MM.1S (cell line): Measurements from ENCODE around the gene ADGRV1.

Experiments used
- EZH2 ChIP-seq: fragments of 300-600 bp; sonication (generic); optimal IDR thresholded peaks from 2 replicates; pipeline ENCODE3; 2017; ENCODE audit warnings: low read depth, mild to moderate bottlenecking, antibody characterized with exemption, low read length, mixed read lengths
- TF ChIP-seq, protein P1 (sequence below): fragments of 300-600 bp; sonication (generic); IDR thresholded peaks from 2 replicates; pipeline ENCODE4 v1.5.1; 2016; ENCODE audit warnings: antibody characterized with exemption, low read length, mixed read lengths

DNA sequence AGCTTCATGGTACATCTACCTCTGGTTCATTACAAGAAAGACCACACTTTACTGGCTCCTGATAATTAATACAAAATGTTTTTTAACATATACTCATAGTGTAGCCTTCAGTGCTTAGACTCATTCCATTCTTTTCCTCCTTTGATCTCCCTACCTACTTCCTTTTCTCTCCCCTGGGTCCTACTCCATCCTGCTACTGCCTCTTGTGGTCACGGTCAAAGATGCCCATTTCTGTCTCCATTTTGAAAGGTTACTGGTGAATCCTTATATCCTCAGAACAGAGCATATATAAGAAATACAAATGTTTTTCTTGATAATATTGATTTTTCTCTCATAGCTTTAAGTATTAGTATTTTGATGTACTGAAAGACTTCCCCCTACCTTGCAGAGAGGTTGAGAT is 448.7 kb downstream of the ADGRV1 start:
- TF ChIP-seq EZH2: no peak
- TF ChIP-seq, protein P1, sequence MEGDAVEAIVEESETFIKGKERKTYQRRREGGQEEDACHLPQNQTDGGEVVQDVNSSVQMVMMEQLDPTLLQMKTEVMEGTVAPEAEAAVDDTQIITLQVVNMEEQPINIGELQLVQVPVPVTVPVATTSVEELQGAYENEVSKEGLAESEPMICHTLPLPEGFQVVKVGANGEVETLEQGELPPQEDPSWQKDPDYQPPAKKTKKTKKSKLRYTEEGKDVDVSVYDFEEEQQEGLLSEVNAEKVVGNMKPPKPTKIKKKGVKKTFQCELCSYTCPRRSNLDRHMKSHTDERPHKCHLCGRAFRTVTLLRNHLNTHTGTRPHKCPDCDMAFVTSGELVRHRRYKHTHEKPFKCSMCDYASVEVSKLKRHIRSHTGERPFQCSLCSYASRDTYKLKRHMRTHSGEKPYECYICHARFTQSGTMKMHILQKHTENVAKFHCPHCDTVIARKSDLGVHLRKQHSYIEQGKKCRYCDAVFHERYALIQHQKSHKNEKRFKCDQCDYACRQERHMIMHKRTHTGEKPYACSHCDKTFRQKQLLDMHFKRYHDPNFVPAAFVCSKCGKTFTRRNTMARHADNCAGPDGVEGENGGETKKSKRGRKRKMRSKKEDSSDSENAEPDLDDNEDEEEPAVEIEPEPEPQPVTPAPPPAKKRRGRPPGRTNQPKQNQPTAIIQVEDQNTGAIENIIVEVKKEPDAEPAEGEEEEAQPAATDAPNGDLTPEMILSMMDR: no peak
